Small intestine (tissue), 7 donors: ENCODE data around the gene HBD. TPM values are rescaled to one million over a fixed set of nuclear protein-coding genes. Genes with fewer than 3 reads are reported as not detected.

Experiments used
- DNase-seq, 2 donors: peaks; one replicate each; pipeline versions ENCODE4 v3.0.0 to v3.0.0-alpha.2; 2013
- FAIRE-seq: peaks from 2 replicates; lab custom pipeline; 2012; peaks lifted over from hg19 to GRCh38; lab: Jason Lieb, UNC
- H3K27ac ChIP-seq, 3 donors: one replicate each; pipeline ENCODE4 v1.5.1; 2013; ENCODE audit warnings: low read length in 2 of 3, mild to moderate bottlenecking in 2 of 3, control low read depth in 1 of 3, inconsistent platforms in 1 of 3, low read depth in 1 of 3, moderate library complexity in 1 of 3
- H3K27me3 ChIP-seq, 3 donors: one replicate each; pipeline ENCODE4 v1.6.1; 2013; ENCODE audit warnings: low read length in 3 of 3, inconsistent platforms in 1 of 3; ENCODE audit not compliant: control insufficient read depth in 3 of 3, insufficient read depth in 3 of 3
- H3K36me3 ChIP-seq, 3 donors: one replicate each; pipeline ENCODE4 v1.6.1; 2013; ENCODE audit warnings: low read length in 3 of 3, inconsistent platforms in 1 of 3, low read depth in 1 of 3, mild to moderate bottlenecking in 1 of 3, moderate library complexity in 1 of 3; ENCODE audit not compliant: control insufficient read depth in 3 of 3, insufficient read depth in 2 of 3
- H3K4me1 ChIP-seq, 3 donors: one replicate each; pipeline ENCODE4 v1.6.1; 2013; ENCODE audit warnings: low read length in 2 of 3, inconsistent platforms in 1 of 3, low read depth in 1 of 3, mild to moderate bottlenecking in 1 of 3, moderate library complexity in 1 of 3; ENCODE audit not compliant: control insufficient read depth in 3 of 3, insufficient read depth in 2 of 3
- H3K4me3 ChIP-seq, 3 donors: one replicate each; pipeline ENCODE4 v1.5.1; 2013; ENCODE audit warnings: low read length in 3 of 3, control low read depth in 1 of 3, inconsistent platforms in 1 of 3, low read depth in 1 of 3, mild to moderate bottlenecking in 1 of 3, moderate library complexity in 1 of 3
- H3K9me3 ChIP-seq, 2 donors: one replicate each; pipeline ENCODE4 v1.6.1; 2013; ENCODE audit warnings: low read depth in 1 of 2, low read length in 1 of 2; ENCODE audit not compliant: control insufficient read depth in 2 of 2, insufficient read depth in 1 of 2
- WGBS, 3 donors: extraction: QIAGEN DNeasy Blood & Tissue Kit; methylation state at CpG; one replicate each; pipeline ENCODE4 v1.1.7; 2013; 5-methylcytosine and 5-hydroxymethylcytosine counted together
- polyA plus RNA-seq, 4 donors: library from polyadenylated mRNA; stranded (reverse) in 3 of 4; unstranded in 1 of 4; fragments of 200-250 nt in 3 of 4; fragments of 120-200 nt in 1 of 4; gene quantifications; one replicate each; pipeline versions ENCODE4 v1.2.1 to v1.2.3, GENCODE V29; 2013
- donor health status: healthy with polysubstance abuse.
- donor health status: control.
- donor health status: control.
- donor health status: Bipolar disorder and iron deficiency.
- donor health status: healthy.

HBD gene
- polyA plus RNA-seq, 4 donors, result 0.15 TPM; not detected in 3

- no peaks in the 10 kb centered on the region for H3K27me3 ChIP-seq
- FAIRE-seq (no peak), DNase-seq (peak in 1 of 2 donors; percentile 17)
- no peaks in the 10 kb centered on the region for H3K4me1 ChIP-seq
- no peaks in the 10 kb centered on the region for H3K9me3 ChIP-seq
- H3K36me3 ChIP-seq, result no peaks in the 10 kb centered on the region
- H3K4me3 ChIP-seq, result no peak overlapping the region
- 76 to 84% (median 76%) methylated on average over 2 of the region's 2 CpGs for WGBS, 3 donors
- H3K27ac ChIP-seq, result no peak overlapping the region
Observed at GRCh38 chr11:5203366-5203765, 30.9 kb downstream of the HBD start.

- Histone ChIP-seq H3K36me3 (no peaks in the 10 kb centered on the region), H3K27ac (no peak within 1 kb of the TSS), H3K9me3 (no peaks in the 10 kb centered on the region), H3K27me3 (no peaks in the 10 kb centered on the region), H3K4me1 (no peaks in the 10 kb centered on the region), H3K4me3 (no peak within 1 kb of the TSS)
- DNase-seq, result no peak
- no peak for FAIRE-seq
- WGBS, 3 donors, result 30 to 69% (median 32%) methylated on average over 1 of the region's 1 CpG
Observed at GRCh38 chr11:5200582-5200981, 33.7 kb downstream of the HBD start, which contains the start of gene OR51V1. Gene OR51V1, minus strand, starts transcription at chr11:5200682. Its CDS starts 0 bp downstream, at chr11:5200682.

GRCh38 chr11:5198285-5198684 is 36.0 kb downstream of the HBD start:
- H3K9me3 ChIP-seq, result peaks cover 0 to 4% of the 10 kb centered on the region in 2 donors
- no peak overlapping the region for H3K4me3 ChIP-seq
- no peaks in the 10 kb centered on the region for H3K36me3 ChIP-seq
- FAIRE-seq (no peak), DNase-seq (no peak)
- H3K27ac ChIP-seq, result no peak overlapping the region
- H3K27me3 ChIP-seq, result no peaks in the 10 kb centered on the region
- H3K4me1 ChIP-seq, result no peaks in the 10 kb centered on the region

- 72 to 79% (median 72%) methylated on average over 3 of the region's 3 CpGs for WGBS, 3 donors
- no peak overlapping the region for H3K27ac ChIP-seq
- no peak for DNase-seq
- FAIRE-seq, result no peak
- no peaks in the 10 kb centered on the region for H3K36me3 ChIP-seq
- H3K4me3 ChIP-seq, result no peak overlapping the region
- no peaks in the 10 kb centered on the region for H3K4me1 ChIP-seq
- H3K27me3 ChIP-seq, result no peaks in the 10 kb centered on the region
- H3K9me3 ChIP-seq, result peaks cover 0 to 4% of the 10 kb centered on the region in 2 donors
Observed at GRCh38 chr11:5197536-5197935, 36.7 kb downstream of the HBD start.

- 73 to 79% (median 73%) methylated on average over 3 of the region's 3 CpGs for WGBS, 3 donors
- H3K4me3 ChIP-seq, result no peak overlapping the region
- no peaks in the 10 kb centered on the region for H3K36me3 ChIP-seq
- FAIRE-seq (no peak), DNase-seq (no peak)
- H3K9me3 ChIP-seq, result peaks cover 0 to 4% of the 10 kb centered on the region in 2 donors
- H3K27ac ChIP-seq, result no peak overlapping the region
- H3K4me1 ChIP-seq, result no peaks in the 10 kb centered on the region
- no peaks in the 10 kb centered on the region for H3K27me3 ChIP-seq
Observed at GRCh38 chr11:5196731-5197130, 37.6 kb downstream of the HBD start.

GRCh38 chr11:5196067-5196466 is 38.2 kb downstream of the HBD start:
- no peak for DNase-seq
- 64 to 73% (median 70%) methylated on average over 5 of the region's 5 CpGs for WGBS, 3 donors
- Histone ChIP-seq H3K4me1 (no peaks in the 10 kb centered on the region), H3K4me3 (no peak overlapping the region), H3K27ac (no peak overlapping the region), H3K27me3 (no peaks in the 10 kb centered on the region), H3K9me3 (peaks cover 0 to 4% of the 10 kb centered on the region in 2 donors), H3K36me3 (no peaks in the 10 kb centered on the region)
- no peak for FAIRE-seq

GRCh38 chr11:5192738-5193137 is 41.5 kb downstream of the HBD start:
- Histone ChIP-seq H3K4me1 (no peaks in the 10 kb centered on the region), H3K4me3 (no peak overlapping the region), H3K27ac (no peak overlapping the region), H3K27me3 (no peaks in the 10 kb centered on the region), H3K9me3 (peaks cover 0 to 12% of the 10 kb centered on the region in 2 donors), H3K36me3 (no peaks in the 10 kb centered on the region)
- FAIRE-seq (no peak), DNase-seq (no peak)
- WGBS, 3 donors, result 9 to 24% (median 10%) methylated on average over 1 of the region's 1 CpG

- FAIRE-seq (no peak), DNase-seq (no peak)
- H3K9me3 ChIP-seq, result peaks cover 0 to 8% of the 10 kb centered on the region in 2 donors
- no peaks in the 10 kb centered on the region for H3K27me3 ChIP-seq
- 86 to 90% (median 88%) methylated on average over 2 of the region's 2 CpGs for WGBS, 3 donors
- H3K4me3 ChIP-seq, result no peak overlapping the region
- no peaks in the 10 kb centered on the region for H3K4me1 ChIP-seq
- H3K36me3 ChIP-seq, result no peaks in the 10 kb centered on the region
- no peak overlapping the region for H3K27ac ChIP-seq
Observed at GRCh38 chr11:5188201-5188600, 46.1 kb downstream of the HBD start.
